Activated naive CD4-positive, alpha-beta T cell treated with anti-CD3 and anti-CD28 coated beads for 36 hours (primary cell): ENCODE data around the gene CPA4. TPM values are rescaled to one million over a fixed set of nuclear protein-coding genes. Genes with fewer than 3 reads are reported as not detected.

Experiments
- CTCF ChIA-PET: fragments of 350-600 bp; sonication (Branson Sonifier 250); formaldehyde crosslinking; loops from one replicate; lab custom pipeline; 2021; ENCODE audit warnings: antibody characterized with exemption; lab: Charles Lee
- DNase-seq: peaks from one replicate; pipeline ENCODE4 v3.0.0-alpha.2; 2020
- H3K27ac Mint-ChIP-seq: one replicate; pipeline ENCODE4 v1.8.0; 2021; ENCODE audit warnings: mild to moderate bottlenecking, mixed read lengths
- H3K27me3 Mint-ChIP-seq: one replicate; pipeline ENCODE4 v1.8.0; 2021; ENCODE audit warnings: low read depth, mixed read lengths
- H3K36me3 Mint-ChIP-seq: one replicate; pipeline ENCODE4 v1.8.0; 2021; ENCODE audit warnings: low read depth, mixed read lengths
- H3K4me1 Mint-ChIP-seq: one replicate; pipeline ENCODE4 v1.8.0; 2021; ENCODE audit warnings: low read depth, mixed read lengths
- H3K4me3 Mint-ChIP-seq: one replicate; pipeline ENCODE4 v1.8.0; 2021; ENCODE audit warnings: mild to moderate bottlenecking, moderate library complexity, mixed read lengths
- H3K9me3 Mint-ChIP-seq: one replicate; pipeline ENCODE4 v1.8.0; 2021; ENCODE audit warnings: mixed read lengths
- intact Hi-C: fragments of 100-400 bp; cut with micrococcal nuclease; formaldehyde crosslinking; loops from one replicate; pipeline ENCODE4 v1.15.1; 2023
- total RNA-seq, 2 experiments: library from RNA; stranded (reverse); gene quantifications; one replicate each; pipeline ENCODE4 v1.2.3, GENCODE V29; 2021

CPA4 gene
- total RNA-seq, 2 experiments from 2014 or later, result not detected

DNA sequence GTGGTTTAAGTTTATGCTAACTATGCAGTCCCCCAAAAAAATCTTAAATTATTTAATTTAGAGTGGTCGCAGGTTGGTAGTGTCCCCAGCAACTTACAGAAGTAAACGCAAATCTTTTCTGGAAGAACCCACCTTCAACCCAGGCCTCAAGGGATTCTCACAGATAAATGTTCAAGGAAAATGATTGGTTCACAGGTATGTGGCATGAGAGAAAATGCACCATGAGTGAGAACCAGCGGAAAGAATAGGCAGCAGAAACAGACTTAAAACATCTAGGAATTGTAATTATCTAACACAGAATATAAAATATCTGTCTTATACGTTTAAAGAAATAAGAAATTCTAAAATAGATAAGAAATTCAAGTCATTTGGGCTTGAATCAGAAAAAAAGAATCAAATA is 48.9 kb downstream of the CPA4 start:
- Mint-ChIP-seq H3K27ac (no peak overlapping the region), H3K9me3 (no peaks in the 10 kb centered on the region)

DNA sequence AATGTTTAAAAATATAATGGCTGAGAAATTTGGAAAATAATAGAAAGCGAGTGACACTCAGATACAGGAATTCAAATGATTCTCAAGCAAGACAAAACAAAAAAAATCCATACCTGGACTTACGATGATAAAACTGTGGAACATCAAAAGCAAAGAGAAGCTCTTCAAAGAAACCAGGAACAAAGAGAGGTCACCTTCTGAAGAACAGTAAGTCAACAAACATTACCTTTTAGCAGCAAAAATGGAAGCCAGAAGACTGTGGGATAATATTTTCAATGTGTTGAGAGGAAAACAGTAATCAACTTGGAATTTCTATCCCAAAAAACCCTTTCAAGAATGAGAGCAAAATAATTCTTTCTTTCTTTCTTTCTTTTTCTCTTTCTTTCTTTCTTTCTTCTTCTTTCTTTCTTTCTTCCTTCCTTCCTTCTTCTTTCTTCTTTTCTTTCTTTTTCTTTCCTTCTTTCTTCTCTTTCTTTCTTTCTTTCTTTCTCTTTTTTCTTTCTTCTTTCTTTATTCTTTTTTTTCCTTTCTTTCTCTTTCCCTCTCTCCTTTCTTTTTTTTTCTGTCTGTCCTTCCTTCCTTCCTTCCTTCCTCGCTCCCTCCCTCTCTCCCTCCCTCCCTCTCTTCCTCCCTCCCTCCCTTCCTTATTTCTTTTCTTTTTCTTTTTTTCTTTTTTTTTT is 49.9 kb downstream of the CPA4 start:
- Mint-ChIP-seq H3K36me3 (no peaks in the 10 kb centered on the region), H3K4me1 (no peaks in the 10 kb centered on the region), H3K9me3 (no peaks in the 10 kb centered on the region), H3K27ac (no peak overlapping the region), H3K4me3 (no peak overlapping the region), H3K27me3 (no peaks in the 10 kb centered on the region)
- DNase-seq, result no peak
- intact Hi-C loops, result no loop called here
- CTCF ChIA-PET, result no interaction called here

More for the DNA sequence above, 48.9 kb downstream of the CPA4 start:
- CTCF ChIA-PET, result no interaction called here
- intact Hi-C loops, result no loop called here
- no peak overlapping the region for H3K4me3 Mint-ChIP-seq
- H3K27me3 Mint-ChIP-seq, result no peaks in the 10 kb centered on the region
- no peak for DNase-seq
- H3K36me3 Mint-ChIP-seq, result no peaks in the 10 kb centered on the region
- H3K4me1 Mint-ChIP-seq, result no peaks in the 10 kb centered on the region

DNA sequence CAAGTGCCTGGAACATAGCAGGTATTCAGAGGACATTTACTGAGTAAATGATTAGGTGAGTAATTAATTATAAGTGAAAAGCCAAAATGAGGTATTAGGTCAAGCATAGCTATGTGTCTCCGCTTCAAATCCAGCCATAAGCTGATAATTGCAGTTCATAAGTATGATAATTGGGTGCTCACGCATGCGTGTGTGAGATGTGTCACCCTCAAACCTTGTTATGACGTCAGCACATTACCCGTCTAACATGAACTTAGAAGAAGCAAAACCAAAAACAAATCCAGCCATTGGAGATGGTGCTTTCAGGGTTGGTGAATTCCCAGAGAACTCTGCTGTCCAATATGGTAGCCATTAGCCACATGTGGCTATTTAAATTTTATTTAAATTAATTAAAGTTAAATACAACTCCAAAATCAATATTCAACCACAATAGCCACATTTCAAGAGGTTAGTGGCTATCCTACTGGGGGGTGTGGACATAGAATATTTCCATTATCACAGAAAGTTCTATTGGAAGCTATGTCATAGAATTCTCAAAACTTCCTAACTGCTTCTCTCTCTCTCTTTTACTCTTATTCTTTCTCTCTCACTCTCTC is 51.4 kb downstream of the CPA4 start, which contains the start of gene CPA5:
Gene CPA5, plus strand, starts transcription at position 546 of the 596 bp plus-strand sequence. CDS start 1,670 bp downstream, outside the sequence.
- intact Hi-C loops, result no loop called here
- DNase-seq, result no peak
- H3K4me1 Mint-ChIP-seq, result no peaks in the 10 kb centered on the region
- CTCF ChIA-PET, result no interaction called here
- no peak within 1 kb of the TSS for H3K4me3 Mint-ChIP-seq
- H3K9me3 Mint-ChIP-seq, result no peaks in the 10 kb centered on the region
- H3K27ac Mint-ChIP-seq, result no peak within 1 kb of the TSS
- no peaks in the 10 kb centered on the region for H3K36me3 Mint-ChIP-seq
- no peaks in the 10 kb centered on the region for H3K27me3 Mint-ChIP-seq

DNA sequence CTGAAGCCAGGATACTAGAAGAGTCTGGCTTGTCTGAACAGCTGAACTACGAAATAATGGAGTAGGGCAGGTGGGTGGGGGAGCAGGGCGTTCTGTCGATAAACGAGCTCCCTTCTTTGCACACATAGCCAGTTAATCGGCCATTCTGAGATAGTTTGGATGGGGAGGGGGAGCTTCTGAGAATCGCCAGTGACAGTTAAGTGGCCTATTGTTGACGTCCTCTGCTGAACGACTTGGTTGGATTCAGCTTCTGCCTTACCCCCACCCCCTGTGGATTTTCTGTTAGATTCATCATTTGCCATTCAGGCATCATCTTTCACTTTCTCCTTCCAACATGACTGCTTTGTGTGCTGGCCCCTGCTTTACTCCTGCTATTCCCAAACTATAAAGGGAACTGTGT is 52.2 kb downstream of the CPA4 start:
- Mint-ChIP-seq H3K27me3 (no peaks in the 10 kb centered on the region), H3K27ac (no peak overlapping the region), H3K36me3 (no peaks in the 10 kb centered on the region), H3K4me3 (no peak overlapping the region), H3K9me3 (no peaks in the 10 kb centered on the region), H3K4me1 (no peaks in the 10 kb centered on the region)
- CTCF ChIA-PET, result interaction anchor here (0.6 kb wide), 1 partner anchor 559 kb away, joined by 4 read pairs; no protein-coding TSS in a partner anchor
- no peak for DNase-seq
- intact Hi-C loops, result no loop called here

DNA sequence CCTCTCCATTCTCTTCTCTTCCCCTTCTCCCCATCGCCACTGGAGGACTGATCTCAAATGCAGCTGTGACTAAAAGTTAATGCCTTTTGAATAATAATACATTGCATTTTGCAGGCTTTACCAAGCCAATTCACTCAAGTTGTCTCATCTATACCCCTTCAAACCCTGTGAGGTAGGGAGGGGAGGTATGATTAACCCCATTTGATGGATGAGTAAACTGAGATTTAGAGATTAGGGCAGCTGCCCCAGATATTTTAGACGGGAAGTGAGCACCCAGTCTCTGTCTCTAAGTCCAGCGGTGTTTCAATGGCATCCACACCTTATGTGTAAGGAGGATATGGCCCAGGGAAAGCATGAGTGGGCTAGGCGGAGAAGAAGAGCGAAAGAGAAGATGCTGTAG is 52.8 kb downstream of the CPA4 start:
- intact Hi-C loops, result no loop called here
- CTCF ChIA-PET, result interaction anchor here (0.6 kb wide), 1 partner anchor 558 kb away, joined by 4 read pairs; no protein-coding TSS in a partner anchor
- Mint-ChIP-seq H3K36me3 (no peaks in the 10 kb centered on the region), H3K9me3 (no peaks in the 10 kb centered on the region), H3K4me1 (peaks cover 3% of the 10 kb centered on the region), H3K4me3 (no peak overlapping the region), H3K27me3 (no peaks in the 10 kb centered on the region), H3K27ac (no peak overlapping the region)
- DNase-seq, result no peak

DNA sequence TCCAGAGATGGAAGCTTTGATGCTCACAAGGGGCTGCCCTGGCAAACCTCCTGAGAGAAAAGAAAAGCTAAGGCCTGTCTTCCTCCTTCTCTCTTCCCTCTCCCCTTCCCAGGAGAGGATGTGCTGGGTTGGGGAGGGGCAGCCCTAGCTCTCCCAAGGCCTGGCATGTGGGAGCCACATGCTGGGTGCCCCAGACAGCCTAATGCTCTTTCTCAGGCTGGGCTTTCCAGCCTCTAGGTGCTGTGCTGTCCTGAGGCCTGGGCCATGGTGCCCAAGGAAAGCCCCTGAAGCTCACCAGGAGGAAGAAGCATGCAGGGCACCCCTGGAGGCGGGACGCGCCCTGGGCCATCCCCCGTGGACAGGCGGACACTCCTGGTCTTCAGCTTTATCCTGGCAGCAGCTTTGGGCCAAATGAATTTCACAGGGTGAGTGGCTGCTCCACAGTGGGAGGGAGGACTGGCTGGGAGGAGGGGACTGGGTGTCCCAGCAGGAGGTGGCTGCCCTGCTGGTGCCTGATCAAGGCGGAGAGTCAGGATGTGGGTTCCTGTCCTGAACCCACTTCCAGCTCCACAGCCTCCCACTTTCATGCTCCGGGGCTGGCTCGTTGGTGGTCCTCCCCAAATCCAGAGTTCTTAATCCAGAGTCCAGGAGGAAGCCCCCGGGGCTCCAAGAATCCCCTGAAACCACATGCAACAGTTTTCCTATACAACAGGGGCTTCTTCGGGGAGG is 53.4 kb downstream of the CPA4 start:
- Mint-ChIP-seq H3K27ac (no peak overlapping the region), H3K9me3 (no peaks in the 10 kb centered on the region), H3K36me3 (no peaks in the 10 kb centered on the region), H3K4me1 (peaks cover 9% of the 10 kb centered on the region), H3K4me3 (no peak overlapping the region), H3K27me3 (no peaks in the 10 kb centered on the region)
- DNase-seq, result no peak
- CTCF ChIA-PET, result no interaction called here
- intact Hi-C loops, result no loop called here

DNA sequence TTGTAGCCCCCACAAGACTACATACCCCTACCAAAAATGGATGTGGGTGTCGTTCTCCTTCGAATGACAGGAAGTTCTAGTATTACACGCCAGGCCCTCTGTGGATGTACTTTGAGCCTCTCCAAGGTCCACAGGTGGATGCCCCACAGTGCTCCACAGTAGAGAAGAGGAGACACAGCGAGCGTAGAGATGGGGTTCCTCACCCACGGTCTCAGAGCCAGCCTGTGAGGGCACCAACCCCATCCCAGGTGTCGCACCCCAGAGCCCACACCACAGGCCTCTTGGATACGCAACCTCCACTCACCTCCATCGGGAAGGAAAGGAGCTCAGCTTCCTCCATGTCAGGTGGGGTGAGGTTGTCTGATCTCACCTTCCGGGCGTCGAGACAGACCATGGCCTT is 54.0 kb downstream of the CPA4 start:
- DNase-seq, result no peak
- CTCF ChIA-PET, result interaction anchor here (0.5 kb wide), 1 partner anchor 332 kb away, joined by 3 read pairs; no protein-coding TSS in a partner anchor
- no peaks in the 10 kb centered on the region for H3K27me3 Mint-ChIP-seq
- intact Hi-C loops, result no loop called here
- no peaks in the 10 kb centered on the region for H3K9me3 Mint-ChIP-seq
- H3K27ac Mint-ChIP-seq, result no peak overlapping the region
- H3K4me1 Mint-ChIP-seq, result peaks cover 14% of the 10 kb centered on the region
- H3K36me3 Mint-ChIP-seq, result no peaks in the 10 kb centered on the region
- H3K4me3 Mint-ChIP-seq, result no peak overlapping the region

DNA sequence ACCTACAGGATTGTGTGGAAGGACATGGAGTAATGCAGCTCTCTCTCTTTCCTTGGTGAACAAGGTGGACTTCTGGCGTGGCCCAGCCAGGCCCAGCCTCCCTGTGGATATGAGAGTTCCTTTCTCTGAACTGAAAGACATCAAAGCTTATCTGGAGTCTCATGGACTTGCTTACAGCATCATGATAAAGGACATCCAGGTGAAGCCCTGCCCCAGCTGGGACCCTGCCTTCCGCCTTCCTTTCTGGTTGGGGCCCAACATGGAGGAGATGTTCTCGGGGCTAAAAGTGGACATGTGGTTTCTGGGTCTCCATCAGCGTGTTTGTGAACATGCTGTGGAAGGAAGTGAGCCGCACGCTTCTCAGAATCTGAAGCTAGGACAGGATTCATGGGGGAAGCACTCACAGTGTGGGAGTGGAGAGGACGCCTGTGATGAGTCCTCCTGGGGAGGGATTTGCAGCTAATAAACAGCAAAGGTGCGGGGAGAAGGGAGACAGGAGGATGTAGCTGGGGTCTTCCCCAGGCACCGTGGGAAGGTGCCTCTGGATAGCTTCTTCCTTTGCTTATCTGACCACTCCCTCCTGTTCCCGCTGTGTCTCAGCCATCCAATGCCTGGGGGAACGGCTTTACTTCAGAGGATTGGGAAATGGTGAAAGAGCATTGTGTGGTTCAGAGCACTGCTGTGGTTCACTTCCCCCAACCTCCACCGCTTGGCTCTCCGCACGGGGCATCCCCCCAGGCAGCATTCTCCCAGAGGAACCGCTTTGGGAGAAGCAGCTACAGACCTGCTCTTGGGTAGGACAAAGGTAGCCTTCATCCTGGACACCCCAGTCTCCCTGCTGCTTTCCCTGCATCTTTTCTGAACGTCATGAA is 57.2 kb downstream of the CPA4 start:
- intact Hi-C loops, result no loop called here
- Mint-ChIP-seq H3K4me1 (peaks cover 16% of the 10 kb centered on the region), H3K9me3 (no peaks in the 10 kb centered on the region), H3K27ac (no peak overlapping the region), H3K4me3 (no peak overlapping the region), H3K27me3 (no peaks in the 10 kb centered on the region), H3K36me3 (no peaks in the 10 kb centered on the region)
- CTCF ChIA-PET, result interaction anchor here (0.6 kb wide), 1 partner anchor 286 kb away, joined by 3 read pairs; no protein-coding TSS in a partner anchor
- no peak for DNase-seq

DNA sequence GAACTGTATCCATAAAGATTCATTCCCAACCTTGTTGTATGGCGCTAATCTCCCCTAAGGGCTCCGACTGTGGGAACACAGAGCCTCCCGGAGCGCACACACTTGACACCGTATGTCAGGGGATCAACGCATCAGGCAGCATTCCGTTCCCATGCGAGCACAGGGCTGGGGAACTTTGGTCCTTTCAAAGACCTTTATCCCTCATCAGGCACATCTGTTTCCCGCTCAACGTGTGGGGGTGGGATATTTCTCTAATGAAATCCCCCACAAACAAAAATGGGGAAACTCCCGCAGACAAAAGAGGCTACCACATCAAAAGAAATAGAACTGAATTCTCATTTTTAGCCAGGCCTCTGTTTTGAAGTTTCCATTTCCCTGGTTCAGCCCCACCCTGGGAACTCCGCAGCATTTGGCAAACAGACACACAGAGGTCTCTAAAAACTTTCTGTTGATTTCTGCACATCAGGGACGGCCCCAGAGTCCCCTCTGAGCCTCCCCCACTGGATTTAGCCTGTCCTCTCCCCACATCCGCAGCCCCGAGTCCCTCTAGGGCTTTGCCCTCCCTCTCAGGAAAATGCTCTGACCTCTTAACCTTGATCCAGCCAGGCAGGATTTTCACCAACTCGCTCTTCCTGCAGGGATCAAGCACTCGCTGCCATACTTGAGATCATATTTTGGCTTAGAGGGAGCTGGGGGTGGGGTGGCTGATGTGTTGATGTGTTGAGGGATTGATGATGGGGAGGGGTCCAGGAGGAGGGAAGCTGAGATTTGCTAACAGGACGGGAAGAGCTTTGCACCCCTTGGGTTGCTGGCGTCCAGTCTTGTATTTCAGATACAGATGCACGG is 58.2 kb downstream of the CPA4 start:
- no peak for DNase-seq
- intact Hi-C loops, result no loop called here
- H3K27me3 Mint-ChIP-seq, result no peaks in the 10 kb centered on the region
- no peaks in the 10 kb centered on the region for H3K9me3 Mint-ChIP-seq
- H3K4me1 Mint-ChIP-seq, result peaks cover 16% of the 10 kb centered on the region
- H3K36me3 Mint-ChIP-seq, result no peaks in the 10 kb centered on the region
- CTCF ChIA-PET, result no interaction called here
- no peak overlapping the region for H3K4me3 Mint-ChIP-seq
- no peak overlapping the region for H3K27ac Mint-ChIP-seq

DNA sequence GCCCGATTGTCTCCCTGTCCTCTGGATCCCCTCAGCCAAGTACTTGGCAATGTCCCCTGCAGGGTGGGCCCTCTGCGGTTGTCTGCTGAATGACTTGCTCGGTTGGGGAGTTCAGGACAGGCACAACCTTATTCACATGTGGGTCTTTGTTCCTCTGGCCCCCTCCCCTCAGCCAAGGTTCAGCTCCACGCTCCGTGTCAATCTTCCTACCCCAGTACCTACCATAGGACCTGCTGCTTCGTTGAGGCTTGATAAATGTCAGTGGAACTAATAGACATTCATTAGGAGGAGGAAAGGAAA is 58.8 kb downstream of the CPA4 start:
- Mint-ChIP-seq H3K27ac (no peak overlapping the region), H3K36me3 (no peaks in the 10 kb centered on the region), H3K4me1 (peaks cover 16% of the 10 kb centered on the region), H3K4me3 (no peak overlapping the region), H3K9me3 (no peaks in the 10 kb centered on the region), H3K27me3 (no peaks in the 10 kb centered on the region)
- CTCF ChIA-PET, result no interaction called here
- no peak for DNase-seq
- intact Hi-C loops, result no loop called here

DNA sequence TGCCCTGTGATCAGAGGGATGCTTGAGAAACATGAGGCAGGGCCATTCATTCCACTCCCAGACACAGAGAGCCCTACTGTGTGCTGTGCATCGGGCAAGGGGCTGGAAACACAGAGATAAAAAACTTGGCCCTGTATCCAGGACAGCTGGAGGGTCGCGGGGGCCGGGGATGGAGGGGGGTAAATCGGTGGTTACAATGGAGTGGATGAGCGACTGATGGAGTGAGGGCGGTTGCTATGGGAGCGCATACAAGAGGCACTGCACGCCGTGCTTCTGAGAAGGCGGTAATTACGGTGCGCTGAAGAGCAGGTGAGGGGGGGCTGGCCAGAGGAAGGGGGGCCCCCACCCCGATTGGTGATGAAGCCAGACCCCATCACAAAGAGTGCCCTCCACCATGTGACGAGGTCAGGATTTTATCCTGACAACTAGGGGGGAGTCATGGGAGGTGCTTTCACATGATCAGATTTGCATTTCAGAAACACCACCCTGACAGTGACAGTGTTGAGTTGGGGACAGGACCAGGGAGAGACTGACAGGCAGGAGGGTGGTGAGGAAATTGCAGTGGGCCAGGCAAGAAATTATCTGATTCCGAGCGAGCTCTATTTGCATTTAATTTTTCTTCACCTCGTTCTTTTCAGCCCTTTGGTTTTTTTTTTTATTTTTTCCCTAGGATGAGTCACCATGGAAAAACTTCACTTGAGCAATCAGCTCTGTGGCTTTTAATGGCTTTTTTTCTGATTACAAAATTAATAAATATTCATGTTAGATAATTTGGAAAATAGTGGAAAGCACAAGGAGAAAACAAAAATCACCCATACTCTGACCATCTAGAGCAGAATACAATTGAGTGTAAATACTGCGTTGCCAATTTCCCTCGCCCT is 59.5 kb downstream of the CPA4 start:
- CTCF ChIA-PET, result no interaction called here
- intact Hi-C loops, result no loop called here
- no peaks in the 10 kb centered on the region for H3K36me3 Mint-ChIP-seq
- no peaks in the 10 kb centered on the region for H3K9me3 Mint-ChIP-seq
- no peak for DNase-seq
- peaks cover 16% of the 10 kb centered on the region for H3K4me1 Mint-ChIP-seq
- H3K27me3 Mint-ChIP-seq, result no peaks in the 10 kb centered on the region
- H3K4me3 Mint-ChIP-seq, result no peak overlapping the region
- no peak overlapping the region for H3K27ac Mint-ChIP-seq
